GM21576 (cell line): ENCODE measurements around the gene PMP22.
"Not testable (repeated sequence)": the region's sequence is repeated elsewhere in the genome, so short reads cannot be mapped to it uniquely, and the experiment has no call there.

Experiments used
- ATAC-seq: cut with Tn5 transposase; IDR thresholded peaks from one replicate; pipeline ENCODE4 v1.9.1; 2021; ENCODE audit warnings: mild to moderate bottlenecking, moderate library complexity; ENCODE audit not compliant: unreplicated experiment

Gene PMP22

GRCh38 chr17:15220785-15221184 lies 44.3 kb downstream of the PMP22 start:
- ATAC-seq, result no peak

GRCh38 chr17:15216481-15216880 lies 48.6 kb downstream of the PMP22 start:
- ATAC-seq, result no peak

- ATAC-seq, result no peak
These were observed 51.6 kb downstream of the PMP22 start for GRCh38 chr17:15213381-15214087.

- no peak for ATAC-seq
These were observed 54.9 kb downstream of the PMP22 start for GRCh38 chr17:15210247-15210646.

GRCh38 chr17:15203062-15203461 lies 62.1 kb downstream of the PMP22 start:
- not testable (repeated sequence) for ATAC-seq

GRCh38 chr17:15200574-15200973 lies 64.6 kb downstream of the PMP22 start:
- ATAC-seq, result not testable (repeated sequence)

GRCh38 chr17:15197229-15197628 lies 67.9 kb downstream of the PMP22 start:
- no peak for ATAC-seq

GRCh38 chr17:15194859-15195277 lies 70.3 kb downstream of the PMP22 start:
- ATAC-seq, result no peak

GRCh38 chr17:15185625-15185991 lies 79.5 kb downstream of the PMP22 start:
- no peak for ATAC-seq

GRCh38 chr17:15184872-15185624 lies 80.1 kb downstream of the PMP22 start:
- ATAC-seq, result no peak

GRCh38 chr17:15181816-15182215 lies 83.3 kb downstream of the PMP22 start:
- no peak for ATAC-seq

GRCh38 chr17:15181333-15181732 lies 83.8 kb downstream of the PMP22 start:
- ATAC-seq, result no peak

- ATAC-seq, result no peak
These were observed 85.0 kb downstream of the PMP22 start for GRCh38 chr17:15180121-15180561.
